H1 (cell line): ENCODE results near the gene MAPK13. TPM values are rescaled to one million over a fixed set of nuclear protein-coding genes. Genes with fewer than 3 reads are reported as not detected.

ENCODE experiments used
- CTCF ChIA-PET: fragments of 300-600 bp; sonication (Branson Sonifier 250); formaldehyde crosslinking; loops from one replicate; lab custom pipeline; 2021; ENCODE audit not compliant: partially characterized antibody; lab: Charles Lee
- POLR2A ChIA-PET: fragments of 300-600 bp; sonication (Branson Sonifier 250); formaldehyde crosslinking; loops from one replicate; lab custom pipeline; 2021; ENCODE audit warnings: inconsistent platforms; ENCODE audit not compliant: partially characterized antibody; lab: Charles Lee
- DNase-seq, 2 experiments: peaks; one replicate each; pipeline versions ENCODE4 v3.0.0 to v3.0.0-alpha.2; 2010 to 2022; ENCODE audit warnings: low spot score in 2 of 2, low read depth in 1 of 2, mixed read lengths in 1 of 2
- FAIRE-seq: peaks from 2 replicates; lab custom pipeline; 2011; peaks lifted over from hg19 to GRCh38; lab: Jason Lieb, UNC
- H2AFZ ChIP-seq: 2 replicates; pipeline ENCODE4 v1.8.1; 2012; ENCODE audit warnings: low read length, inconsistent platforms
- H2AK5ac ChIP-seq: 2 replicates; pipeline ENCODE4 v1.6.1; 2013; ENCODE audit warnings: low read depth, low read length
- H2BK120ac ChIP-seq: replicated peaks from 2 replicates; pipeline ENCODE3; 2013; ENCODE audit warnings: low read depth, low read length, inconsistent platforms
- H2BK12ac ChIP-seq: 2 replicates; pipeline ENCODE4 v1.6.1; 2013; ENCODE audit warnings: low read depth, low read length
- H2BK15ac ChIP-seq: 2 replicates; pipeline ENCODE4 v1.6.1; 2013; ENCODE audit warnings: low read length
- H2BK20ac ChIP-seq: 2 replicates; pipeline ENCODE4 v1.6.1; 2013; ENCODE audit warnings: low read length
- H2BK5ac ChIP-seq: 2 replicates; pipeline ENCODE4 v1.6.1; 2013; ENCODE audit warnings: low read depth, low read length
- H3K14ac ChIP-seq: 2 replicates; pipeline ENCODE4 v1.6.1; 2013; ENCODE audit warnings: inconsistent platforms; ENCODE audit not compliant: insufficient read length
- H3K18ac ChIP-seq: 2 replicates; pipeline ENCODE4 v1.6.1; 2013; ENCODE audit warnings: low read length; ENCODE audit errors: extremely low read depth
- H3K23ac ChIP-seq: 2 replicates; pipeline ENCODE4 v1.6.1; 2013; ENCODE audit warnings: inconsistent platforms; ENCODE audit not compliant: insufficient read length
- H3K23me2 ChIP-seq: 2 replicates; pipeline ENCODE4 v1.6.1; 2013; ENCODE audit warnings: low read depth, low read length
- H3K27ac ChIP-seq: 2 replicates; pipeline ENCODE4 v1.6.1; 2011; ENCODE audit warnings: low read depth, low read length, inconsistent platforms
- H3K27me3 ChIP-seq, 4 experiments: replicated peaks in 1 of 4; 1 replicate in 1 of 4; 2 replicates in 3 of 4; pipeline versions ENCODE4 v1.6.1 to v1.8.1; 2011 to 2013; ENCODE audit warnings: low read length in 3 of 4, mild to moderate bottlenecking in 3 of 4, inconsistent platforms in 2 of 4, mixed read lengths in 2 of 4, moderate library complexity in 1 of 4; ENCODE audit not compliant: control insufficient read depth in 3 of 4, insufficient read depth in 3 of 4; ENCODE audit errors: extremely low read depth in 1 of 4
- H3K36me3 ChIP-seq, 4 experiments: 2 replicates each; pipeline versions ENCODE4 v1.6.1 to v1.8.1; 2011 to 2013; ENCODE audit warnings: mild to moderate bottlenecking in 4 of 4, low read length in 3 of 4, moderate library complexity in 2 of 4, control low read depth in 1 of 4, inconsistent platforms in 1 of 4; ENCODE audit not compliant: insufficient read depth in 4 of 4, control insufficient read depth in 2 of 4
- H3K4ac ChIP-seq: replicated peaks from 2 replicates; pipeline ENCODE3; 2013; ENCODE audit warnings: low read length, low read depth, mixed read lengths, inconsistent platforms; ENCODE audit not compliant: insufficient read length
- H3K4me1 ChIP-seq, 4 experiments: replicated peaks in 1 of 4; 1 replicate in 1 of 4; 2 replicates in 3 of 4; pipeline versions ENCODE4 v1.6.1 to v1.8.1; 2011 to 2013; ENCODE audit warnings: low read length in 3 of 4, inconsistent platforms in 2 of 4, mixed read lengths in 1 of 4; ENCODE audit not compliant: insufficient read depth in 4 of 4, control insufficient read depth in 3 of 4
- H3K4me2 ChIP-seq, 2 experiments: 2 replicates each; pipeline versions ENCODE4 v1.6.1 to v1.8.1; 2011 to 2013; ENCODE audit warnings: low read depth in 2 of 2, low read length in 2 of 2, control low read depth in 1 of 2, inconsistent platforms in 1 of 2, mild to moderate bottlenecking in 1 of 2; ENCODE audit not compliant: insufficient read depth in 1 of 2
- H3K4me3 ChIP-seq, 4 experiments: fragments of 200-600, 300-600 bp in 1 of 4; sonication (generic), shearing (Covaris generic), sonication (Bioruptor Twin) in 1 of 4; 2 replicates each; pipeline versions ENCODE4 v1.5.1 to v1.8.1; 2011 to 2016; ENCODE audit warnings: low read length in 4 of 4, low read depth in 3 of 4, control low read depth in 2 of 4, inconsistent platforms in 2 of 4, mild to moderate bottlenecking in 2 of 4, mixed read lengths in 1 of 4, moderate library complexity in 1 of 4; ENCODE audit not compliant: insufficient read depth in 2 of 4; ENCODE audit errors: extremely low read depth in 1 of 4
- H3K56ac ChIP-seq: replicated peaks from 2 replicates; pipeline ENCODE3; 2013; ENCODE audit warnings: low read depth, mild to moderate bottlenecking, mixed read lengths, low read length, inconsistent platforms; ENCODE audit not compliant: insufficient read length
- H3K79me1 ChIP-seq: 2 replicates; pipeline ENCODE4 v1.6.1; 2013; ENCODE audit warnings: low read depth, low read length, control low read depth
- H3K79me2 ChIP-seq, 2 experiments: 2 replicates each; pipeline versions ENCODE4 v1.6.1 to v1.8.1; 2012 to 2013; ENCODE audit warnings: low read length in 2 of 2, mild to moderate bottlenecking in 2 of 2, inconsistent platforms in 1 of 2; ENCODE audit not compliant: insufficient read depth in 2 of 2, control insufficient read depth in 1 of 2
- H3K9ac ChIP-seq, 4 experiments: replicated peaks in 1 of 4; 1 replicate in 1 of 4; 2 replicates in 3 of 4; pipeline versions ENCODE4 v1.6.1 to v1.8.1; 2011 to 2013; ENCODE audit warnings: low read depth in 3 of 4, low read length in 3 of 4, control low read depth in 2 of 4, mild to moderate bottlenecking in 2 of 4, moderate library complexity in 2 of 4, inconsistent platforms in 1 of 4; ENCODE audit errors: extremely low read depth in 1 of 4
- H3K9me3 ChIP-seq, 2 experiments: 2 replicates each; pipeline versions ENCODE4 v1.6.1 to v1.8.1; 2012 to 2013; ENCODE audit warnings: mild to moderate bottlenecking in 2 of 2, moderate library complexity in 2 of 2, control low read depth in 1 of 2, inconsistent platforms in 1 of 2, low read depth in 1 of 2, low read length in 1 of 2, mixed read lengths in 1 of 2; ENCODE audit not compliant: insufficient read depth in 2 of 2
- H4K20me1 ChIP-seq, 2 experiments: replicated peaks in 1 of 2; 2 replicates each; pipeline versions ENCODE3 to v1.8.1; 2011 to 2013; ENCODE audit warnings: inconsistent platforms in 2 of 2, low read length in 2 of 2, mild to moderate bottlenecking in 1 of 2; ENCODE audit not compliant: insufficient read depth in 2 of 2, control insufficient read depth in 1 of 2
- H4K5ac ChIP-seq: 2 replicates; pipeline ENCODE4 v1.6.1; 2013; ENCODE audit warnings: low read length, low read depth, mixed read lengths, inconsistent platforms; ENCODE audit not compliant: insufficient read length
- H4K8ac ChIP-seq: 2 replicates; pipeline ENCODE4 v1.8.0; 2013; ENCODE audit warnings: mild to moderate bottlenecking, moderate library complexity, low read length, inconsistent platforms; ENCODE audit not compliant: insufficient read depth; ENCODE audit errors: extremely low read depth
- H4K91ac ChIP-seq: replicated peaks from 2 replicates; pipeline ENCODE3; 2013; ENCODE audit warnings: low read length, mixed read lengths, inconsistent platforms; ENCODE audit not compliant: insufficient read length
- RNF2 ChIP-seq: fragments of 200-900, 300-1000 bp; sonication (generic); IDR thresholded peaks from 2 replicates; pipeline ENCODE4 v1.7.1; 2016; ENCODE audit warnings: borderline replicate concordance, low read depth, mild to moderate bottlenecking, antibody characterized with exemption, low read length; ENCODE audit not compliant: poor library complexity, severe bottlenecking; ENCODE audit errors: missing control alignments
- SIRT6 ChIP-seq: IDR thresholded peaks from one replicate; pipeline ENCODE4 v1.7.1; 2012; ENCODE audit warnings: low read length, inconsistent platforms
- WGBS, 2 experiments: shearing (Covaris generic) in 1 of 2; methylation state at CpG; one replicate each; pipeline versions ENCODE4 v1.1.6 to v1.1.7; 2013 to 2015; ENCODE audit warnings: low lambda C conversion rate in 2 of 2, mixed read lengths in 2 of 2, inconsistent platforms in 1 of 2, low coverage in 1 of 2, missing lambda C conversion rate in 1 of 2; ENCODE audit not compliant: insufficient replicate concordance in 2 of 2, insufficient coverage in 1 of 2, insufficient read length in 1 of 2; ENCODE audit errors: extremely low coverage in 1 of 2, missing lambda C conversion rate in 1 of 2; 5-methylcytosine and 5-hydroxymethylcytosine counted together
- polyA plus RNA-seq, 7 experiments: library from polyadenylated mRNA; depleted of rRNA in 3 of 7; stranded (reverse) in 5 of 7; unstranded in 2 of 7; fragments of >200 nt in 5 of 7; fragments of 200-250 nt in 2 of 7; gene quantifications; 1 replicate in 5 of 7; 2 replicates in 1 of 7; 4 replicates in 1 of 7; pipeline versions ENCODE4 v1.2.1 to v1.2.3, GENCODE V29; 2011 to 2013; ENCODE audit warnings: missing spikeins in 2 of 7, mixed read lengths in 2 of 7
- total RNA-seq: library from RNA; stranded (reverse); fragmentation: NEBNext Ultra II Directional; extraction: Animal tissue kit (Norgen Biotek cat#: 25700); gene quantifications from 2 replicates; pipeline ENCODE4 v1.2.1, GENCODE V29; 2021

The MAPK13 gene
- total and polyA plus RNA-seq, 2 of the 8 experiments (the other 6 are each of a cell fraction or from before 2014, with no cell fraction given) = 10.1 to 14.1 TPM

GRCh38 chr6:36094238-36094637, 36.1 kb upstream of the MAPK13 start:
- no peak overlapping the region for H4K91ac ChIP-seq
- POLR2A ChIA-PET = interaction anchor here (1.1 to 2.2 kb wide), 3 partner anchors 11 to 103 kb away, joined by 3 to 13 read pairs (median 3); partner anchors contain the start of gene MAPK14

More at GRCh38 chr6:36094238-36094637, 36.1 kb upstream of the MAPK13 start:
- no peak overlapping the region for H3K56ac ChIP-seq
- H4K5ac ChIP-seq = no peak overlapping the region
- no peaks in the 10 kb centered on the region; the same call in 1 of the 2 replicates for H3K79me1 ChIP-seq
- no peak overlapping the region for H2AFZ ChIP-seq
- no peak overlapping the region for H3K4me3 ChIP-seq
- H3K23ac ChIP-seq = no peak overlapping the region
- DNase-seq (no peak), FAIRE-seq (no peak)
- H3K4me2 ChIP-seq = no peak overlapping the region
- peaks cover 0 to 4% (median 0%) of the 10 kb centered on the region in 4 experiments; a peak in 1 of 7 replicates for H3K4me1 ChIP-seq
- no peak overlapping the region for H3K14ac ChIP-seq
- H2AK5ac ChIP-seq = no peak overlapping the region
- H3K27me3 ChIP-seq = no peaks in the 10 kb centered on the region
- H2BK5ac ChIP-seq = no peak overlapping the region
- no peak overlapping the region for H3K9ac ChIP-seq
- H2BK20ac ChIP-seq = no peak overlapping the region
- H3K36me3 ChIP-seq = peaks cover 0 to 4% (median 1%) of the 10 kb centered on the region in 4 experiments; a peak in 3 of 8 replicates
- H2BK12ac ChIP-seq = no peak overlapping the region
- H3K4ac ChIP-seq = no peak overlapping the region
- no peak overlapping the region for H3K18ac ChIP-seq
- no peak overlapping the region for H3K27ac ChIP-seq
- TF ChIP-seq RNF2 (no peak), SIRT6 (no peak)
- H2BK120ac ChIP-seq = no peak overlapping the region
- H2BK15ac ChIP-seq = no peak overlapping the region
- H3K23me2 ChIP-seq = no peaks in the 10 kb centered on the region
- H3K79me2 ChIP-seq = no peaks in the 10 kb centered on the region
- no peak overlapping the region for H4K8ac ChIP-seq
- CTCF ChIA-PET = interaction anchor here (0.7 to 4.2 kb wide), 37 partner anchors 10 to 335 kb away, joined by 3 to 57 read pairs (median 4); partner anchors contain the start of gene MAPK14
- H3K9me3 ChIP-seq = no peaks in the 10 kb centered on the region
- no peaks in the 10 kb centered on the region for H4K20me1 ChIP-seq
- WGBS, 2 experiments = 90% methylated on average over 2 of the region's 2 CpGs; no CpG with 5 or more reads in 1 of the 2 experiments
